ENCODE data around the gene TYW1B.
"Not testable (repeated sequence)": the region's sequence is repeated elsewhere in the genome, so short reads cannot be mapped to it uniquely, and the experiment has no call there.

GRCh38 chr7:72675686-72676085 is 152.3 kb downstream of the TYW1B start:
- not testable (repeated sequence) for TF ChIP-seq ZNF274 (IDR thresholded peaks at IDR 0.05; ENCODE audit: low read depth, low read length); YY1 (IDR thresholded peaks at IDR 0.05; ENCODE audit: insufficient read depth, insufficient read length)
